Astrocyte (in vitro differentiated cells and primary cell): Measurements from ENCODE around the gene CATSPER4.

Experiments used
- EZH2 ChIP-seq: IDR thresholded peaks from 2 replicates; pipeline ENCODE4 v1.6.1; 2012; ENCODE audit warnings: mild to moderate bottlenecking, low read length, inconsistent platforms; ENCODE audit not compliant: insufficient read depth
- TF ChIP-seq, protein P1 (sequence below): IDR thresholded peaks from 2 replicates; pipeline ENCODE4 v1.5.1; 2011; ENCODE audit warnings: low read depth, mild to moderate bottlenecking, inconsistent platforms, low read length, moderate library complexity; ENCODE audit not compliant: insufficient read depth

DNA sequence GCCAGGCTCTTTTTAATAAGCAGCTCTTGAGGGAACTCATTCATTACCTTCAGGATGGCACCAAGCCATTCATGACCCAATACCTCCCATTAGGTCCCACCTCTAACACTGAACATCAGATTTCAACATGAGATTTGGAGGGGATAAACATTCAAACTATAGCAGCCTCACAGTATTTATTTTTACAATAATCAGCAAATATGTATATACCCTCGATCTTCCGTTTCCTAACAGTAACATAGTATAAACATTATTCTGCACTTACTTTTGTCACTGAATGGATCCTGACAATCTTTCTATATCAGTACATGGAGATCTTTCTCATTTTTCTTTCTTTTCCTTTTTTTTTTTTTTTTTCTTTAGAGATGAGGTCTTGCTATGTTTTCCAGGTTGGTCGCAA, 5.4 kb downstream of the CATSPER4 start:
- TF ChIP-seq, protein P1, sequence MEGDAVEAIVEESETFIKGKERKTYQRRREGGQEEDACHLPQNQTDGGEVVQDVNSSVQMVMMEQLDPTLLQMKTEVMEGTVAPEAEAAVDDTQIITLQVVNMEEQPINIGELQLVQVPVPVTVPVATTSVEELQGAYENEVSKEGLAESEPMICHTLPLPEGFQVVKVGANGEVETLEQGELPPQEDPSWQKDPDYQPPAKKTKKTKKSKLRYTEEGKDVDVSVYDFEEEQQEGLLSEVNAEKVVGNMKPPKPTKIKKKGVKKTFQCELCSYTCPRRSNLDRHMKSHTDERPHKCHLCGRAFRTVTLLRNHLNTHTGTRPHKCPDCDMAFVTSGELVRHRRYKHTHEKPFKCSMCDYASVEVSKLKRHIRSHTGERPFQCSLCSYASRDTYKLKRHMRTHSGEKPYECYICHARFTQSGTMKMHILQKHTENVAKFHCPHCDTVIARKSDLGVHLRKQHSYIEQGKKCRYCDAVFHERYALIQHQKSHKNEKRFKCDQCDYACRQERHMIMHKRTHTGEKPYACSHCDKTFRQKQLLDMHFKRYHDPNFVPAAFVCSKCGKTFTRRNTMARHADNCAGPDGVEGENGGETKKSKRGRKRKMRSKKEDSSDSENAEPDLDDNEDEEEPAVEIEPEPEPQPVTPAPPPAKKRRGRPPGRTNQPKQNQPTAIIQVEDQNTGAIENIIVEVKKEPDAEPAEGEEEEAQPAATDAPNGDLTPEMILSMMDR, result no peak
- no peak for TF ChIP-seq EZH2
